Kidney capillary endothelial cell (primary cell): ENCODE measurements around the gene TP53I13.
"Not testable (repeated sequence)": the region's sequence is repeated elsewhere in the genome, so short reads cannot be mapped to it uniquely, and the experiment has no call there.

ENCODE experiments used
- DNase-seq: peaks from one replicate; pipeline ENCODE4 v3.0.0-alpha.2; 2018; ENCODE audit warnings: low spot score

TP53I13 gene

GRCh38 chr17:29568331-29569244, at the start of gene TP53I13:
TSS of gene TP53I13 (plus strand) at chr17:29568701. CDS start at chr17:29568759, 58 bp downstream.
- DNase-seq, result no peak

- DNase-seq, result no peak
These were observed 43.8 kb upstream of the TP53I13 start for GRCh38 chr17:29524692-29525091.

- DNase-seq, result no peak
These were observed 42.2 kb upstream of the TP53I13 start for GRCh38 chr17:29526322-29526721.

GRCh38 chr17:29533976-29534375, 34.5 kb upstream of the TP53I13 start:
- DNase-seq, result no peak

GRCh38 chr17:29544066-29544465, 24.4 kb upstream of the TP53I13 start:
- DNase-seq, result no peak

- no peak for DNase-seq
These were observed 22.4 kb upstream of the TP53I13 start for GRCh38 chr17:29546085-29546484.

GRCh38 chr17:29546830-29547229, 21.7 kb upstream of the TP53I13 start:
- DNase-seq, result no peak

- no peak for DNase-seq
These were observed 19.2 kb upstream of the TP53I13 start for GRCh38 chr17:29549177-29549923.

GRCh38 chr17:29555840-29556239, 12.7 kb upstream of the TP53I13 start:
- DNase-seq, result no peak

GRCh38 chr17:29557085-29557738, 11.3 kb upstream of the TP53I13 start:
- DNase-seq, result no peak

GRCh38 chr17:29557739-29558116, 10.8 kb upstream of the TP53I13 start:
- DNase-seq, result no peak

- not testable (repeated sequence) for DNase-seq
These were observed 10.4 kb upstream of the TP53I13 start for GRCh38 chr17:29558139-29558538.

GRCh38 chr17:29559640-29560039, 8.9 kb upstream of the TP53I13 start:
- DNase-seq, result no peak

GRCh38 chr17:29560316-29560715, 8.2 kb upstream of the TP53I13 start:
- no peak for DNase-seq

GRCh38 chr17:29561554-29562517, 6.7 kb upstream of the TP53I13 start:
- DNase-seq, result no peak

- no peak for DNase-seq
These were observed 5.9 kb upstream of the TP53I13 start for GRCh38 chr17:29562615-29563014.

- no peak for DNase-seq
These were observed 4.7 kb upstream of the TP53I13 start for GRCh38 chr17:29563816-29564215.

- DNase-seq, result no peak
These were observed 2.6 kb upstream of the TP53I13 start for GRCh38 chr17:29565643-29566472.

GRCh38 chr17:29566473-29567303, 1.8 kb upstream of the TP53I13 start, which contains the start of gene ABHD15:
TSS of gene ABHD15 (minus strand) at chr17:29567037. CDS start at chr17:29566966, 71 bp downstream.
- DNase-seq, result no peak

- no peak for DNase-seq
These were observed 1.3 kb upstream of the TP53I13 start for GRCh38 chr17:29567304-29567553.
